Caco-2 (cell line): ENCODE measurements around the gene NKD2. TPM values are rescaled to one million over a fixed set of nuclear protein-coding genes. Genes with fewer than 3 reads are reported as not detected.

Experiments used
- BruUV-seq: library from RNA; stranded (reverse); fragments of 400-500 nt; replicated peaks from 2 replicates; lab custom pipeline; 2021; lab: Mats Ljungman, UMichigan
- CTCF ChIA-PET: fragments of 300-600 bp; sonication (Branson Sonifier 250); formaldehyde crosslinking; loops from one replicate; lab custom pipeline; 2022; ENCODE audit warnings: antibody characterized with exemption; lab: Charles Lee
- POLR2A ChIA-PET: fragments of 300-600 bp; sonication (Branson Sonifier 250); formaldehyde crosslinking; loops from one replicate; lab custom pipeline; 2022; ENCODE audit warnings: antibody characterized with exemption; lab: Charles Lee
- DNase-seq, 2 experiments: peaks; one replicate each; pipeline versions ENCODE4 v3.0.0 to v3.0.0-alpha.2; 2020 to 2022
- H3K27me3 ChIP-seq: replicated peaks from 2 replicates; pipeline ENCODE4 v1.6.0; 2011; ENCODE audit warnings: low read length; ENCODE audit not compliant: control insufficient read depth, insufficient read depth
- H3K36me3 ChIP-seq: 2 replicates; pipeline ENCODE4 v1.5.1; 2011; ENCODE audit warnings: low read length; ENCODE audit not compliant: control insufficient read depth, insufficient read depth
- H3K4me1 ChIP-seq: fragments of 250-450 bp; sonication (Bioruptor Pico); 2 replicates; pipeline ENCODE4 v1.5.1; 2020; ENCODE audit warnings: mild to moderate bottlenecking
- H3K4me3 ChIP-seq: 2 replicates; pipeline ENCODE4 v1.5.1; 2011; ENCODE audit warnings: low read depth, mild to moderate bottlenecking, control low read depth, low read length
- H3K9me3 ChIP-seq: fragments of 250-450 bp; sonication (Bioruptor Pico); 2 replicates; pipeline ENCODE4 v1.5.1; 2020; ENCODE audit warnings: mild to moderate bottlenecking, moderate library complexity
- H3K27ac Mint-ChIP-seq: one replicate; pipeline ENCODE4 v1.8.0; 2022; ENCODE audit warnings: mixed read lengths; ENCODE audit not compliant: unreplicated experiment
- H3K27me3 Mint-ChIP-seq: one replicate; pipeline ENCODE4 v1.8.0; 2022; ENCODE audit warnings: mixed read lengths; ENCODE audit not compliant: insufficient read depth, unreplicated experiment
- H3K36me3 Mint-ChIP-seq: one replicate; pipeline ENCODE4 v1.8.0; 2022; ENCODE audit warnings: mild to moderate bottlenecking, mixed read lengths; ENCODE audit not compliant: insufficient read depth, unreplicated experiment
- H3K4me1 Mint-ChIP-seq: one replicate; pipeline ENCODE4 v1.8.0; 2022; ENCODE audit warnings: low read depth, mixed read lengths; ENCODE audit not compliant: unreplicated experiment
- H3K4me3 Mint-ChIP-seq: one replicate; pipeline ENCODE4 v1.8.0; 2022; ENCODE audit warnings: mild to moderate bottlenecking, moderate library complexity, mixed read lengths; ENCODE audit not compliant: unreplicated experiment
- H3K9me3 Mint-ChIP-seq: one replicate; pipeline ENCODE4 v1.8.0; 2022; ENCODE audit warnings: mixed read lengths; ENCODE audit not compliant: unreplicated experiment
- CTCF ChIP-seq, 2 experiments: fragments of 200-600 bp in 1 of 2; IDR thresholded peaks; 1 replicate in 1 of 2; 2 replicates in 1 of 2; pipeline versions ENCODE4 v1.5.1 to v1.8.0; 2011 to 2022; ENCODE audit warnings: antibody characterized with exemption in 1 of 2, control low read depth in 1 of 2, inconsistent platforms in 1 of 2, low read depth in 1 of 2, low read length in 1 of 2, mild to moderate bottlenecking in 1 of 2, moderate library complexity in 1 of 2; ENCODE audit not compliant: insufficient read depth in 1 of 2, severe bottlenecking in 1 of 2, unreplicated experiment in 1 of 2
- intact Hi-C: fragments of 100-400 bp; cut with micrococcal nuclease; formaldehyde crosslinking; loops from one replicate; pipeline ENCODE4 v1.10.0; 2022; ENCODE audit not compliant: unreplicated experiment
- total RNA-seq: library from RNA; stranded (reverse); gene quantifications from 2 replicates; pipeline ENCODE4 v1.2.3, GENCODE V29; 2022

The NKD2 gene
- total RNA-seq, 1 experiment from 2014 or later, result 17.7 TPM

- POLR2A ChIA-PET, result no interaction called here
Observed at GRCh38 chr5:1012313-1012841, 3.8 kb downstream of the NKD2 start.

GRCh38 chr5:1012900-1013237 is 4.3 kb downstream of the NKD2 start:
- no peak overlapping the region for H3K4me3 Mint-ChIP-seq
- Histone ChIP-seq H3K4me1 (peaks cover 20% of the 10 kb centered on the region), H3K9me3 (no peaks in the 10 kb centered on the region), H3K4me3 (no peak overlapping the region), H3K27me3 (no peaks in the 10 kb centered on the region), H3K36me3 (no peaks in the 10 kb centered on the region)
- no peaks in the 10 kb centered on the region for H3K9me3 Mint-ChIP-seq
- TF ChIP-seq CTCF (IDR thresholded peaks at IDR 0.05; ENCODE audit: insufficient read depth in 1 of 2, low read depth in 1 of 2, low read length in 1 of 2, severe bottlenecking in 1 of 2, unreplicated experiment in 1 of 2), result no peak
- no peaks in the 10 kb centered on the region for H3K27me3 Mint-ChIP-seq
- no TSS peak for BruUV-seq
- CTCF ChIA-PET, result no interaction called here
- H3K4me1 Mint-ChIP-seq, result peaks cover 3% of the 10 kb centered on the region
- no peak overlapping the region for H3K27ac Mint-ChIP-seq
- peaks cover 11% of the 10 kb centered on the region for H3K36me3 Mint-ChIP-seq
- POLR2A ChIA-PET, result no interaction called here
- intact Hi-C loops, result no loop called here
- no peak for DNase-seq

More at GRCh38 chr5:1012313-1012841, 3.8 kb downstream of the NKD2 start:
- H3K4me3 Mint-ChIP-seq, result no peak overlapping the region
- no peaks in the 10 kb centered on the region for H3K27me3 Mint-ChIP-seq
- H3K4me1 Mint-ChIP-seq, result peaks cover 8% of the 10 kb centered on the region
- intact Hi-C loops, result no loop called here
- no peak overlapping the region for H3K4me3 ChIP-seq
- H3K27ac Mint-ChIP-seq, result no peak overlapping the region
- H3K9me3 ChIP-seq, result no peaks in the 10 kb centered on the region
- H3K36me3 Mint-ChIP-seq, result peaks cover 11% of the 10 kb centered on the region
- peak in 1 of 2 experiments; percentile 32 for DNase-seq
- H3K9me3 Mint-ChIP-seq, result no peaks in the 10 kb centered on the region
- no TSS peak for BruUV-seq
- TF ChIP-seq CTCF (IDR thresholded peaks at IDR 0.05; ENCODE audit: insufficient read depth in 1 of 2, low read depth in 1 of 2, low read length in 1 of 2, severe bottlenecking in 1 of 2, unreplicated experiment in 1 of 2), result no peak
- no peaks in the 10 kb centered on the region for H3K36me3 ChIP-seq
- H3K4me1 ChIP-seq, result peaks cover 23% of the 10 kb centered on the region
- CTCF ChIA-PET, result no interaction called here
- no peaks in the 10 kb centered on the region for H3K27me3 ChIP-seq

- H3K4me1 ChIP-seq, result peaks cover 15% of the 10 kb centered on the region
- Mint-ChIP-seq H3K27me3 (no peaks in the 10 kb centered on the region), H3K36me3 (peaks cover 11% of the 10 kb centered on the region), H3K9me3 (no peaks in the 10 kb centered on the region), H3K4me1 (no peaks in the 10 kb centered on the region), H3K4me3 (no peak overlapping the region), H3K27ac (no peak overlapping the region)
- ChIA-PET CTCF (no interaction called here), POLR2A (no interaction called here)
- no peaks in the 10 kb centered on the region for H3K36me3 ChIP-seq
- TF ChIP-seq CTCF (IDR thresholded peaks at IDR 0.05; ENCODE audit: insufficient read depth in 1 of 2, low read depth in 1 of 2, low read length in 1 of 2, severe bottlenecking in 1 of 2, unreplicated experiment in 1 of 2), result no peak
- no peaks in the 10 kb centered on the region for H3K9me3 ChIP-seq
- no peak for DNase-seq
- no peaks in the 10 kb centered on the region for H3K27me3 ChIP-seq
- no peak overlapping the region for H3K4me3 ChIP-seq
- intact Hi-C loops, result no loop called here
- no TSS peak for BruUV-seq
Observed at GRCh38 chr5:1013238-1013947, 4.8 kb downstream of the NKD2 start.
